ENCODE results near the gene HEPACAM2.

The HEPACAM2 gene

DNA sequence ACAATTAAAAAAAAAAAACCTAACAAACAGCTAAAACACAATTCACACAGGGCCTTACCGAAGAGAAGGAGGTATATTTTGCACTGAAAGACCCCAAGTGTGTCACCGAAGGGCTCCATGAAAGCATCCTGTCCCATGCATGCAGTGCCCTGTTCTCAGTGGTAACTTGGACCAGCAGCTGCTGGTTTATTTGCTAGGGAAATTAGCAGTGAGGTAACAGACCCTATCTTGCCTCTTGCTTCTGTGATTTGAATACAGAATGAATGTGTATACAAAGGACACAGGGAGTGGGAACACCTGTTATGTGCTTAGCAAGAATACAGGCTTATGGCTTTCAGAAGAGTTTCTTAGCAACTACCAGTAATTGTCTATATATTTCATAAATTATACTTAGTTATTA lies at the start of gene HEPACAM2:
TSS of gene HEPACAM2 (minus strand) at position 160 of the 400 bp plus-strand sequence.
- DNase-seq = no peak

GRCh38 chr7:93265220-93265619 lies 39.0 kb upstream of the HEPACAM2 start:
- no peak for DNase-seq

- DNase-seq = no peak
Observed at GRCh38 chr7:93262535-93262934, 36.3 kb upstream of the HEPACAM2 start.

- no peak for DNase-seq
Observed at GRCh38 chr7:93258661-93259060, 32.4 kb upstream of the HEPACAM2 start.

DNA sequence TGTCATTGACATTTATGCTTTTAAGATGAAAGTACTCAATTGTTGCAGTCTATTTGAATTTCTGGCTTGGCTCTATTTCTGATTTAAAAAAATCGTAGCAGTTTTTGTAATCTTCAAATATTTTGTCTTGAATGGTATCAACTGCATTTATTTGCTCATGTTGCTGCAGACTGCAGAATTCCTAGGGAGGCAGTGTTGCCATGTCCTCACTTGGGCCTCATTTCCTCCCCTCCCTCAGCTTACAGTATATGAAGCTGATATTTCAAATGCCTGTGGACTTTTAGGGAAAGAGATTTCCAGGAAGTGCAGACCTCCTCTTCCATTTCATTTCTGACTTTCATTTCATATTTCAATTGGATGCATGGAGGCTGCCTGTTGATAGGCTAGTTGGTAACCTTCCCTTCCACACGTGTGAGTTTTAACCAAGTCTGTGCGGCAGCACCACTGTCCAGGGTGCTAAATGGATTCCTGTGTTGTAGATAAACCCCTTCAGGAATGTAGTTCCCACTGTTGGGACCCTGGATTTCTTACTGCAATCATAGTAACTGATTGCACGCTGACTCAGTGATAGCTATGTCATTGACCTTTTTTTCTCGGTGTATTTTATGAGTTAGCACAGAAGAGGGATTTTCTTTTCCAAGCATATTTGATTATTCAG lies 23.4 kb upstream of the HEPACAM2 start:
- no peak for DNase-seq

- DNase-seq = peak; percentile 58
Observed at GRCh38 chr7:93245525-93246432, 19.5 kb upstream of the HEPACAM2 start.

DNA sequence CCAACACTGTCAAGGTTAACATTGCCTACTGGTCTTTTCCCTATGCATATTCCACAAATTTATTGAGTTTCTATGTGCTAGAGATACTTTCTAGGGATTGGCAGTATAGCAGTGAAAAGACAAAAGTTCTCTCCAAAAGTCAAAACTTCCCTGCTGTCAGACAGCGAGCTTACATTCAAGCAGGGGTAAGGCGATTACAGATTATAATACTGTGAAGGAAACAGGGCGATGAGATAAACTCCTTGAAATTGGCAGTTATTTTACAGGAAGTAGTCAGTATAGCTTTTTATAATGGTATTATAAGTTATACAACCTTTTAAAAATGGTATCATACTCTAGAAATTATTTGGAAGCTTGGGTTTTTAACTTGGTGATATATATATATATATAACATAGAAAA lies 15.8 kb upstream of the HEPACAM2 start:
- no peak for DNase-seq

DNA sequence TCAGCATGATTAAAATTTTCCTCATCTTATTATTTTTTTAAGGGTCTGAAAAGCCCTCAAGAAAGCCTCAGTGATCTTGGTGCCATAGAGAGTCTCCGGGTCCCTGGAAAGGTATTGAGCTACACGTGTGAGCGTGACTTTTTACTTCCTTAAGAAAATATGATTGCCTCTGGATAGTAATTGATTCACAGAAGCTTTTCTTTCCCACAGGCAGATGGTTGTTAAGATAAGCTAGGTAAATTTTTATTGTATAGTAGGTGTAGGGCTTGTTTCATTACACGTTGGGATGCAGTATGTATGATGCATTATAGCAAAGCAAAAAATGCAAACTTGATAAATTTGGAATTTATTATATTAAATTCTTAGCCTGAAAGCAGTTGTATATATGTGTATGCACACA lies 13.6 kb upstream of the HEPACAM2 start:
- DNase-seq = no peak

- DNase-seq = no peak
Observed at GRCh38 chr7:93238748-93239147, 12.5 kb upstream of the HEPACAM2 start.

- DNase-seq = no peak
Observed at GRCh38 chr7:93238131-93238530, 11.9 kb upstream of the HEPACAM2 start.

- no peak for DNase-seq
Observed at GRCh38 chr7:93235541-93235940, 9.3 kb upstream of the HEPACAM2 start.

DNA sequence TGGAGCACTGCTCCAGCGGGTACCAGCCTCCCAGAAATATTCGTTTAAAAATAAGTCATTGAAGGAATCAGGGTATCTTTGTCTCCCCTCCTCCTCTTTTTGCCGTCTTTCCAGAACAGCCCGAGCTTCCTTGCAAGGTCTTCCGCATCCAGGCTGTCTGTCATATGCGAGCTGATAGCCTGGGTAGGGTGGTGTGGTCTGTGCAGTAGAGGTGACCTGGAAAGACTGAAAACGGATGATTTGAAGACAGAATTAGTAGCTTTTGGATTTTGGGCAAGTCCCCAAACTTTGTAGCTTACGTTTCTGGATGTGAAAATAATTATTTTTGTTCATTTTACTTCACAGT lies 6.4 kb upstream of the HEPACAM2 start:
- DNase-seq = no peak

- DNase-seq = peak; percentile 99
Observed at GRCh38 chr7:93231799-93232672, 5.8 kb upstream of the HEPACAM2 start, which contains the start of gene VPS50. Gene VPS50 (plus strand): TSS chr7:93232366. CDS start chr7:93232468, 102 bp downstream.

GRCh38 chr7:93231259-93231658 lies 5.0 kb upstream of the HEPACAM2 start:
- DNase-seq = no peak

DNA sequence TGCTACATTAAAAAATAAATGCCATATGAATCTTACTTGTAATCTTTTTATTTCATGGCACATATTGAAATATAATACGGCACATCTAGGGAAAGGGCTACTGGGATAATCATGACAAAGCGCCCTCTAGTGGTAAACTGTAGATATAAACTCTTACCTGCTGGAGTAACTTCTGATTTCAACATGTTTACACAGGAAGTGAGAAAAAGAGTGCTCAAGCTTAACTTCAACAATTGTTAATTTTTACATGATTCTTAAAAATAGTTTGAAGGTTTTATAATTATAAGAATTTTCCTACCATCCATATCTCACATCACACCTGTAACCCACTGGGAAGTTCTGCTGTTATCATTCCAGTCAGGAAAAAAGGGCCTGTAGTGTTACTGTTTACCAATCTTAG lies 2.0 kb upstream of the HEPACAM2 start:
- DNase-seq = peak; percentile 82

DNA sequence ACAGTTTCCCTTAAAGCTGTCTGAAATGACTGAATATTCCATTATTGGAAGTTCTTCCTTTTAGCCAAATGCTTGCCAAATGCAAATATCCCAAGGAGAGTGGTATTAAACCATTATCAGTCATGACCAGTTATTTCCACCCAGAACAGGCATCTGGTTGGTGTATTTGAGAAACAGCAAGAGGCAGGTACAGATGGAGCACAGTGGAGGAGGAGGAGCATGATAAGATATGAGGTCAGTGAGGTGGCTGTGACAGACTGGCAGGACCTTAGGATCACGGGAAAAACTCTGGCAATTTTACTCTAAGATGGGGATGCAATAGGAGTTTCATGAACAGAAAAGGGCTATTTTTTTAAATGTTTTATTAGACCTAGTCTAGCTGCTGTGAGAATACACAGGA lies 6.4 kb downstream of the HEPACAM2 start:
- no peak for DNase-seq

DNA sequence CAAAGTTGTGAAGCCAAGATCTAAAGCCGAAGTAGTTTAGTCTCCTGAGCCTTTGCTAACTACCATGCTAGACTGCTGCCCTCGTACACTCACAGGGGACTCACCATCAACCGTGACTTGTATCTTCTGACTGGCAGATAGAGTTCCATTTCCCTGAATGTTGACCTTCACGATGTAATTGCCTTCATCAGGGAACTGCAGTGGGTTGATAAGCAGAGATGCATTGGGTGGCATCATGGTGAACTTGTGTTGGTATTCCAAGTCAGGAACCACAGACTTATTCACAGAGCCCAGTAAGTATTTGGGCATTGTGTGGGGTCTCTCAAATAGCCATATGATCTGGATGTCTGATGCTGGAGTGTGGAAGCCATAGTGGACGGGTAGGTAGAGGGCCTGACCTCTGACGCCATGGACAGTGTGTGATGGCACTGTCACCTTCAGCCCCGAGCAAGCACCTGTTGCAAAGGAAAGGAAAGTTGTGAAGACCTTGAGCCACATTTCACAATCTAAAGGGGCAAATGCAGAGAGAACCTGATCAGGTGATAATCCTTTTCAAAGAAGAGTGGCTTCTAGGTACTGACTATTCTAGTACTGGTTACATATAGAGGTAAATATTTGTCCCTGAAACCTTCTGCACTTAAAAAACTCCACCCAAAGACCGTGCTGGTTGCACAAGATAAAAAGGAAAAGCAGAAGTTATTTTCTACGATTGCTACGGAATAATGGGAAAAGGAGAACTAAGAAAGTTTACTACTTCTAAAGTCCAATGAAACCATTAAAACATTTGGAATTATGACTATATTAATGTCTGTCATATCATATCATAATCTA lies 7.1 kb downstream of the HEPACAM2 start:
- no peak for DNase-seq

GRCh38 chr7:93212881-93213280 lies 13.4 kb downstream of the HEPACAM2 start:
- no peak for DNase-seq

DNA sequence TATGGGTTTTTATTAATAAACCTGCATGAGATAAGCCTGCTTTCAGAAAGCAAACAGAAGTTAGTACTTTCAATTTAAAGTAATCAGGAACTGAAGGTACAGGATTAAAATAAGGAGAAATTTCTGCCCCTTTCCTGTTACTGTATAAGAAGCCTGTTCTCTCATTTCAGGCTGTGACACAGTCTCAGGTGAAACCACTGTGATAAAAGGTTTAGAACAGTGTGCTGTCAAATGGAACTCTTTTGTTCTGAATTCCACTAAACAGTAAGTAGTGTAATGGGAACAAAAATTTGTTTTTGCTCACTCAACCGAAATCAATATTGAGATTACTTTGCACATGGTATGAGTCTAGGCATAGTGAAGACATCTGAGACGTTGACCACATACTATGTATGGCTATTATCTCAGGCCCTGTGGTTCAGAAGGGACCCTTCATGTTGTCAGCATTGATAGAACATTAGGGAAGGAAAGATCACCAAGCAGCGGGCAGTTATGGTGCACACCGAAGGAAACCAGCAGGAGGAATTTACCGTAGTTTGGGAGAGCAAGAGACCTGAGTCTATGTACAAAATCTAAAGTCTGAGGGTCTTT lies 14.9 kb downstream of the HEPACAM2 start:
- no peak for DNase-seq

DNA sequence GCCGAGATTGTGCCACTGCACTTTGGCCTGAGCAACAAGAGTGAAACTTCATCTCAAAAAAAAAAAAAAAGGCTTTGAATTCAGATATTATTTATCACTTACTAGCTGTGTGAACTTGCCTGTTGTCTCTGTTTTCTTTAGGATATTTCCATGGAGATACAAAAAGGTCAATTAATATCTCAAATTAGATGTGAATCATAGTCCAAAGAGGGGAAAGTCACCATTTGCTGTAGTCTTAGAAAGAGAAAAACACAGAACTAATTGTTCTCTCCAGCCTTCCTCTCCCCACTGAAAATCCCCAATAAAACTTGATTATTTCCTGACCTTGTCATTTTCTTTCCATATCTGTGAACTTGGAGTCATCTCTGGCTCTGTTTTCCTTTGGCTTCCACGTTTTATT lies 21.2 kb downstream of the HEPACAM2 start:
- no peak for DNase-seq

DNA sequence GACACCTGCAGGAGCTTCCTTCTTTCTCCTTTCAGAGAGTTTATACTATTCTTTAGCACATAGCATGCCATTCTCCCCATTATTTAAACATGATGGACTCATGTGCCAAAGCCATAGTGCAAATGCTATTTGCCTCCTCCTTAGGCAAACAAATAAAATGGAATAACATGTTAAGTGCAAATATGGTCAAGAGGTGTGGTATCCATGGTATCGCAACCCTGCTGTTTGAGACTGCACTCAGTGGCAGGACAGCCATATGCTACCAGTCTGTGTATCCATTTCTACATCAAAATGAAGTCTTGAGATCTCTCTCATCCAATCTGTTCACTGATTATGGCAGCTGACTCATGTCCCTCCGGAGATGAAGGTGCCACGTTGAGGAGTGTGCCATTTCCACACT lies 22.8 kb downstream of the HEPACAM2 start:
- no peak for DNase-seq

Data from CD4-positive, alpha-beta T cell treated with Interleukin-17A for 1 hour (primary cell).